Islet of Langerhans (tissue), 1 donor: ENCODE data around the gene KLRF1.

ENCODE experiments used
- FAIRE-seq: peaks from one replicate; lab custom pipeline; 2011; peaks lifted over from hg19 to GRCh38; lab: Jason Lieb, UNC

Gene KLRF1

DNA sequence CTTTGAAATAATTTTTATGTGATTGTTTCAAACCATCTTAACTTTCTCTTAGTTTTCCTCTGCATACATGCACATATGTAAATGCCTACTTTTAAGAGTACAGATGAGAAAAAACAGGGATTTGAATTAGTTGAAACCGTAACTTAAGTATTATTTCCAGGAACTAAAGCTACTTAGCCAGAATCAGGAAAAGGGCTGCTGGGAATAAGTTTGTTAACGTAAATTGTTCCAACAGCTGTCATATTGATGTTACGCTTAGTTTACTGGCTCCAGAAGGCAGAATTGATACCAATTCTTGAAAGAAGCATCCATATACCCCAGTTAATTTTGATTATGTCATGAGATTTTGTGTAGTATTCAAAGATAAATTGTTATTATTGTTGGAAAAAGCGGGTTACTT, 17.9 kb upstream of the KLRF1 start:
- no peak for FAIRE-seq

DNA sequence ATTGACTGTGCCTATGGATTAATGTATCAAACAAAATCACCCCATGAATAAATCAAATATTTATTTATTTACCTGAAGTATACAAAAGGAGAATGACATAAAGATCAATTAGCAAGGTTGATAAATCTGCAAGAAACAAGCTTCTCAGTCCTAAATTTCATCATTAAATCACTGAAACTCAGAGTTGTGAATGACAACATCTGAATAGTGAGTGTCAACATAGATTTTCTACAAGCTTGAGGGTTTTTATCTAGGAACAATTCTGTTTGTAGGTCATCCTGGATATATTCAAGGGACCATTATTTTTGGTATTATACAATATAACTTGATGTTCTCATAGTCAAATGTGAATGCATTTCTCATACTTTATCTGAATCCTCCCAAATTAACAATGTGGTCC, 17.4 kb upstream of the KLRF1 start:
- FAIRE-seq, result no peak

DNA sequence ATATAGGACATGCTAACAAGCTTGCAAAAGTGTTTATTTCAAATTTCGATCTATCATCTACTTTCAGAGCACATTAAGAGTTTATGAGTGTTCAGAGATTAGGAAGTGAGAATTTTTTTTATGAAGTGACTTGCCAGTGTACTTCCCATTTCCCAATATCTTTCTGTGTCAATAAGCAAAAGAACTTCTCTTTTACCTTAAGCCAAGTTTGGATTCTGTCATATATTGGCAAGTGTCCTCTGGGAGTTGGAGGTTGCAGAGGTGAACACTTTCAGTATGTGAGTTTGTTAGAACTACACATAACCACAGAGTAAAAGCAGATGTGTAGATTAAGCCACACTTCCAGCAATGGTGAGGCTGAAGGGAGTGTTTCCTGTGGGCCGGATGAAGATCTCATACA, 16.6 kb upstream of the KLRF1 start:
- no peak for FAIRE-seq

DNA sequence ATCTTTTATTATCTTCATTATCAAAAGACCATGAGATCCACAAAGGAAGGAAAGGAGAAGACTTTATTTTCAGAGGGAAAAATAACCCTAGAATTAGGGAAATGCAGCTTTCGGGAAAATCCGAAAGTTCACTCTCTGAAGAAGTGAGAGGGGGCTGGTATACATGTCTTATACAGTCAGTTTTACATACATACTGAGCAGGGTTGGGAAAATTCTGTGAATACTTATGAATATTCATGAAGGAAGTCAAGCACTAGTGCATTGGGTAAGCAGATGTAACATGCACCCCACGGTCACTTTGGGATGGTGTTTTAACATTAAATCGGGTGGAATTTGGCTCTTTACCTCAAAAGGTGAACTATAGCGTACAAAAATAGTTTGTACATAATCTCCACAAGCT, 15.7 kb upstream of the KLRF1 start:
- FAIRE-seq, result no peak

DNA sequence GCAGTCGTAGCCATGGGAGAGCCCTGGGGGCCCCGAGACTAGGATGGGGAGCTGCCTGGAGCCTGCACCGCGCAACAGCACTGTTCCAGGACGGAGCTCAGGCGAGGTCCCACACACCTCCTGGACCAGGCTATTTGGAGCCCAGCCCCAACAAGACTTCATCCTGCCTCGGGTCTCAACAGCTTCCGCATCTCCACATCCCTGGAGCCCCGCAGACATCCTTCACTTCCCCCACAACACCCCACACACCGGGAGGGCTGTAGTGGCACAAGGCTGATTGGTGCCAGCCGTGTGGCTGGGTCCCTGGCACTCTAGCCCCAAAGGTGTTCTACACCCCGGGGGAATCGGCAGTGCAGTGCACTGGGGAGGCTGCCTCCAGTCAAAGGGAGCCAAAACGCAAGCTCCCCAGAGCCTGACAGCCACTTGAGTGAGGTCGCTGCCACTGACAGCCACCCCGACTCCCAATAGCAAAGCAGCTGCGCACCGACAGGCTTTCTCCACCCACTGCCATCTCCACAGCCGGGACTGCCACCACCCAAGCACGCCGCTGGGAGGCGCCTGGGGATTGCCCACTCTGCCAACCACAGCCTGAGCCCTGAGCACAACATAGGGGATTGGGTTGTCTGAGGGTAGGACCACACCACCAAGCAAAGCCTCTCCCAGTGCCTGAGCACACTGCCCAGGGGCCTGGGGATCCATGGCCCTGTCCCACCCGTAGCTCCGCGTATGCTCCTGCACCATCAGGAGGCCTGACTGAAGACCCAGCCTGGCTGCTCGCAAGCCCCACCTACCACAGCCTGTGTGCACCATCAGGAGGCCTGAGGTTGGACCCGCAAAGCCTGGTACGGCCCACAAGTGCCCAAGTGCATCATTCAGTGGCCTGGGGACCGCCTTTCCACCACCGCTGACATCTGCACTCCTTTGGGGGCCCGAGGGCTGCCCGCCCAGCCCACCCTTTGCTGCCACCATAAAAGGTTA, 13.2 kb upstream of the KLRF1 start:
- FAIRE-seq, result no peak

DNA sequence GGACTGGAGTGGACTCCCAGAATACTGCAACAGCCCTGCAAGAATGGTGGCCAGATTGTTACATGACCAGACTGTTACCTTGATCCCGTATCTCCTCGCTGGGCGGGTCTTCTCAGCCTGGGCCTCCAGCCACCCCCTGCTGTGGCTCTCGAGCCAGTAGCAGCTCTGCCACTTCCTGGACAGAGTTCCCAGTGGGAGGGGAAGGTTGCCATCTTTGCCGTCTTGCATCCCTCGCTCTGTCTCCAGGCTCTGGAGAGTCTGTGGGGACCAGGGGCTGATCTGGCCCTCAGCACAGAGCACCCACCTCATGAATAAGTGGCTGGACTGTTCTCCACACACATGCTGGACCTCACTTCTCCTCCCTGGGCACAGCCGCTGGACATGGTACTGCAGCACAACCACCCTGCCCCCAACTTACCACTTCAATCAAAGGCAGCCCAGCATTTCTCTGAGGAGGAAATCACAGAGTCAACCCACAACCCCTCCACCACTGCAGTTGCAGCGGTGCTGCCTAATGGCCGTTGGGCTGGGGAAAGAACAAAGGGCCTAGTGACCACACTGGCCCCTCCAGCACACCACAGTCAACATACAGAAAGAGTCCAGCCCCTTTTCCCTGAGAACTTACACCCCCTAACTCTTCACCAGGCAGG, 6.9 kb upstream of the KLRF1 start:
- no peak for FAIRE-seq

DNA sequence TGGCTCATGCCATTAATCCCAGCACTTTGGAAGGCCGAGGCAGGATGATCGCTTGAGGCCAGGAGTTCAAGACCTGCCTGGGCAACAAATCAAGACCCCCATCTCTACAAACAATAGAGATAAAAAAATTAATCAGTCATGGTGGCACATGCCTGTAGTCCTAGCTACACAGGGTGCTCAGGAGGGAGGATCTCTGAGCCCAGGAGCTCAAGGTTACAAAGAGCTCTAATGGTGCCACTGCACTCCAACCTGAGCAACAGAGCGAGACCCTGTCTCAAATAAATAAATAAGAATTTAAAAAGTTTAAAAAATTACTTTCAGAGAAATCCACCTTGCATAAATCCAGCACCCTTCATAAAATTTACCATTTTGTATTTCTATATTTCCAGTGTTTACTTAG, 2.2 kb downstream of the KLRF1 start:
- no peak for FAIRE-seq

DNA sequence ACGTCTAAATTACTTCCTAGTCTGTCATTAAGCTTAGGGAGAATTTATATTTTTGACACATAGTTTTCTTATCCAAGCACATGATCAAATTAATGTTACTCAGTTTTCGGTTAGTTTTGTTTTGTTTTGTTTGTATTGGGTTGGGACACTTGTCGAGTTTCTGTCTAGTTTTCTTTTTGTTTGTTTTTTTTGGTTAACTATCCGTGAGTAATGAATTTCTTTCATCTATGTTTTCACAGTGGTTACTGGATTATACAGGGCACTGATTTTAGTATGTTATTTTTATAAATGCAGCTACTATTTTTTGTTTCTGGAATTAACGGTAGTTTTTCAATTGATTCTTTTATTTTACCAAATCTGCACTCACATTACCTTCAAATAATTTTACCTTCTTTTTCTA, 2.7 kb downstream of the KLRF1 start:
- no peak for FAIRE-seq

DNA sequence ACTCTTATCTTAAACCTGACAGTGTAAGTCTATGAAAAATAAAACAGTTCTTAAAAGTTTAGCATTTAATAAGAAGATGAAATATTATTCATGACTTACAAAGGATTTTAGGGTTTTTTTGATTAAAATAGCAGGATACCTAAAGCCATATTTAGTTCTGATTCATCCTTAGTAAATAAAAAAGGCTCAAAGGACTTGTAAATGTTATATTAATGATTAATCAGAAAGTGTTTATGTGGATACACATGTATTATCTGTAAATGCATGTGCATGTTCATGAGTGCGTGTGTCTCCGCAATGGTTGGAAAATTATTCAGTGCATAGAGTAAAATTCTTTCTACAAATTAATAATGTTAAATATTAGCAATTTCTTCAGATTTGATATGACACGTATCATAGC, 4.4 kb downstream of the KLRF1 start:
- no peak for FAIRE-seq

DNA sequence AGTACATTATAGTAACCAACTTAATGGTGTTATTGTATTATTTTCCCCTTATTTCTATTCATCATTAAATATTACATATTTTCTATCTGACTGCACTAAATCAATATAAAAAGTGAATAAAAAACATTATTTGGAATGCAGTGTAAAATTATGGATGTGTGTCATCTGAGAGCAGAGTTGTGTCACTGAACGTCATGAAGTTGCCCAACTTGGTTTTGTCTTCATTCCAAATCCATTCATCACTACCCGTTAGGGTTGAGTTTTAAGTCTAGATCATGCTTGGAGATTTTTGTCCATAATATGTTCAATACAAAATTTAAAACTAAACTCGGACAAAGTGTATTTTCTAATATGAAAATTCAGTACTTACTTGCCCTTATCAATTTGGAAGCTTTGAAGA, 16.1 kb downstream of the KLRF1 start:
- FAIRE-seq, result no peak

DNA sequence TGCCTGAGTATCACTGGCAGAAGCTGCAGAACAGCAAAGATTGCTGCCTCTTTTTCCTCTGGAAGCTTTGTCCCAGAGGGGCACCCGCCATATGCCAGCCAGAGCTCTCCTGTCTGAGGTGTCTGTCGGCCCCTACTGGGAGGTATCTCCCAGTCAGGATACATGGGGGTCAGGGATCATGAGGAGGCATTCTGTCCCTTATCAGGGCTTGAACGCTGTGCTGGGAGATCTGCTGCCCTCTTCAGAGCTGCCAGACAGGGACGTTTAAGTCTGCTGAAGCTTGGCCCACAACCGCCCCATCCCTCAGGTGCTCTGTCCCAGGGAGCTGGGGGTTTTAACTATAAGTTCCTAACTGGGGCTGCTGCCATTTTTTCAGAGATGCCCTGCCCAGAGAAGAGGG, 21.6 kb downstream of the KLRF1 start:
- no peak for FAIRE-seq

DNA sequence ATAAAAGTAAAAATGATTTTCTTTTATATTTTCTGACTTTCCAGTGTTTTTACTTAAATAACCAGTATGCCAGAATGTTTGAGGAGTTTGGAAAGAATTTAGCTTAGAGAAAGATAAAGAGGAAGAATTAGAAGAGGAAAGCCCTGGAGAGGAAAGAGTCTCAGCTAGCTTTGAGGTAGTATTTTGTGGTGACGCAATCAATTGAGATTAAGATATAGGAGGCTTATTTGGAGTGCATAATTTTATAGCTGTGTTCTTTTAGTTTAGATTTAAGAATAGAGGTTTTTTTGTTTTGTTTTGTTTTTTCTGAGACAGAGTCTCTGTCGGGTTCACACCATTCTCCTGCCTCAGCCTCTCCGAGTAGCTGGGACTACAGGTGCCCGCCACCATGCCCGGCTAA, 23.8 kb downstream of the KLRF1 start:
- FAIRE-seq, result no peak

DNA sequence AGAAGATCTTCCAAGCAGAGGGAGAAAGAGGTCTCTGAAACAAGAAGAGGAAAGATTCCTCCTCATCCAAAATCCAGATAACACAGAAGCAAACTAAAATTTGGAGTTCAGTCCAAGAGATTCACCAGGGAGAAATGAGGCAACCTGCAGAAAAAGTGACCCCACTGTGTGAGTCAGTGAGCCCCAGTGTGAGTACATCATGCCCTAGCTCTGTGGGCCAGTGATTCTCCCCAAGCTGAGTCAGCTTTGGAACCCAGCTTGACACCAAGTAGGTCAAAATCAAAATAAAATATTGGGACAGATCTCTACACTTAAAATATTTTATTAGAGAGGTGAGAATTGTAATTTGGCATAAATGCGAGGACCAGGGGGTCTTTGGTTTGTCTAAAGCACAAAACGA, 24.6 kb downstream of the KLRF1 start:
- no peak for FAIRE-seq

DNA sequence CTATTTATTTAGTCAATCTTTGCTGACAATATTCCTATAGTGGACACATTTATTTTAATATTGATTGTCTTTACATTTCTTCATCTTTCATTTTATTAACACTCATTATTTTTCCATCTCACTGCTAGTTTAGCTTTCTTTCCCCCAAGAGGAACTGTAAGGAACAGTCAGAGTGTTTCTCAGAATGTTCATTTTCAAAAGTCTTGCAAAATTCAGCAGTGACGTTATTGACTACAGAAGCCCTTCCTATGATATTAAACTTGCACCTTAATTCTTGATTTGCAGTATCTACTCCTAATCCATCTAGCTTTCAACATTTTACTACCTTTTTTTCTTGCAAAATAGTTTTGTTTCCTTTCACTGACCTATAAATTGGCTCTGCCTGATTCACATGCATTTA, 28.9 kb downstream of the KLRF1 start:
- no peak for FAIRE-seq

DNA sequence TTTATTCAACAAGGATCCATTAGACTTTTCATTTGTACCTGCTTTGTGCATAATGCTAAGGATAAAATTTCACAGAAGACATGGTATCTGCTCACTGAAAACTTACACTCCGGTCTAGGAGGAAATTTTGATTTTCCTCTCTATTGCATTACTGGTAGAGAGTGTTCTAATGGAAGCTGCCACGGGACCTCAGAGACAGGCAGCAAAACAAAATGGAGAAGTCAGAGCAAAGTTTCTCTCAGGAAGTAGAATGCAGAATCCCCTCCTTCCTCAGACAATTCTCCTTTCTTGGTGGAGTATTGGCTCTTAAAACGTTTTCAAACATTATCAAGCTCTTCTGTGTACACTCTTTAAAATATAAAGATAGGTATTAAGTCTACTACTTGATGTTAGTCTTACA, 29.6 kb downstream of the KLRF1 start:
- FAIRE-seq, result no peak

DNA sequence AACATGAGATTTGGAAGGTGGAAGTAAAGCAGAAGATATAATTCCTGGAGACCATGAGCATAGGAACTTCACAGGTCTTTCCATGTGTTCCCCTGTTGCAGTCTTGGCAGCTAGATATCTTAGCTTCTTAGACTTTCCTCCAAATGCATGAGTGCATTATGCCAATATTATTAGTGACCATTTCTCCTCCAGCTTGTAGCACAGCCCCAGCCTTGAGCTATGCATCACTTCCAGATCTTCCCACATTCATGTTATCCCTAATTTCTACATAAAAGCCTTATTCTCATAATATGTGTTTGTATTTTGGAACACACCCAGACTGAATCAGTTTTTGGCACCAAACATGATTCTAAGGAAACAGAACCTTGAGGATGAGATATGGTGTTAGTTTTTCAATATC, 30.9 kb downstream of the KLRF1 start:
- no peak for FAIRE-seq

DNA sequence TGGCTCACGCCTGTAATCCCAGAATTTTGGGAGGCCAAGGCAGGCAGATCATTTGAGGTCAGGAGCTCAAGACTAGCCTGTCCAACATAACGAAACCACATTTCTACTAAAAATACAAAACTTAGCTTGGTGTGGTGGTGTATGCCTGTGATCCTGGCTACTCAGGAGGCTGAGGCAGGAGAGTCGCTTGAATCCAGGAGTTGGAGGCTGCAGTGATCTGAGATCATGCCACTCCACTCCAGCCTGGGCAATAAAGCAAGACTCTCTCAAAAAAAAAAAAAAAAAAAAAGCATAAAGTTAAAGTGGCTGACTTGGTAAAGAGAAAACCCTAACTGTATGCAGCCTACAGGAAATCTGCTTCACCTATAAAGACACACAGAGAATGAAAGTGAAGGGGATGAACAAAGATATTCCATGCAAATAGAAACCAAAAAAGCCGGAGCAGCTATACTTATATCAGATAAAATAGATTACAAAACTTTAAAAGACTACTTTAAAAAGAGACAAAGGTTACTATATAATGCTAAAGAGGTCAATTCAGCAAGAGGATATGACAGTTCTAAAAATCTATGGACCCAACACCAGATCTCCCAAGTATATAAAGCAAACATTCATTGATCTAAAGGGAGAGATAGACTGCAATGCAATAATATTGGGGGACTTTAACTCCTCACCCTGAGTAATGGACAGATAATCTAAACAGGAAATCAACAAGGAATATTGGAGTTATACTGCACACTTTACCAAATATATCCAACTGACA, 37.8 kb downstream of the KLRF1 start:
- no peak for FAIRE-seq

DNA sequence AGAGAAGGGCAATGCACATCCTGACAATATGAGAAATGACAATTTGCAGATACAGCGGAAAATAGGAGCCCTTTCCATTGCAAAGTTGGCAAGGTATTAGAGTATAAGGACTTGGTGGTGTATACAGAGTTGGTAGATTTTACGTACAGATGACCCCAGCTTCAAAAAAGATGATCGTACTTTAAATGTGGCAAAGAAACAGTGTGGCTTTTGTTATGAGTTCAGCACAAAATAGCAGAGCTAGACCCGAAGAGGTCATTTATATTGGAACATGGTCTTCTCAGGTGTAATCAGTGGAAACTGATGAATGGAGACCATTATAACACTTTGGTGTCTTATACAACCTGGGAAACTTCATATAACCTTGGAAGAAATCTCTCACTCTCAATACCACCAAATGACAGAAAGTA, 39.6 kb downstream of the KLRF1 start:
- no peak for FAIRE-seq

DNA sequence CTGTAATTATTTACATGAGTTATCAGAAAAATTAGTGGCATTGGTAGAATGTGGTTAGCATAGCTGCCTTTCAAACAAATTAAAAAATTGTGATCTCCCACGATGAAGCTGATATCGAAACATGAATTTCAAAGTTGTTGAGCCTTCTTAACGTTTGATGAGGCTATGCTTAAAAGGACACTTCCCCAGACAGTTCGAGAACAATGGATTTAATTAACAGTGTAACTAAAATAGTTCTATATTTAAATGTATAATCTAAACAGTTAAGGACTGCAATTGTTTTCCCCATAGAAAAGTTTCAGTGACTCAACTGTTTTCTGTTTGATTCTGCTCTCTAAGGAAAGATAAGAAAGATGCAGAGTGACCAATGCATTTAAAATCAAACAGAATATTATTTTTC, 40.2 kb downstream of the KLRF1 start:
- no peak for FAIRE-seq

DNA sequence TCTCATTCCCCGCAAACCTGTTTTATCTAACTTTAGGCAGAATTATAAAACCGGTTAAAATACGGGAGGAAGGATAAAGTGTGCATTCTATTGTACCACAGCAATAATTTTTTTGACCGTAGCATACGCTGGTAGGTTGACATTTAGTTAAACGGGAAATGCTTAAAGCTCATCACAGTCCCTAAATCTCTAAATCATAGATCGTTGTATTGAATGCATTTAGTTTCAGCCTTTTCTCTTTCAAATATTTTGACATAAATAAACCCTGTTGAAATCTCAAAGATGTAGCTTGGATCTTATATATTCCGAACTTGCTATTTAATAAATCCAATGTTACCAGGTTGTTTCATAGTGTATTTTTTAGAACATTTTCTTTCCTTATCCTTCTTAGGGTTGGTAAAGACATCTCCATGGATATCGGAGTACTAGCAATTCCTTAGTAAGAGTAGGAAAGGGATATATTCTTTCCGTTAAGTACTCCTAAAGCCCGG, 41.1 kb downstream of the KLRF1 start:
- no peak for FAIRE-seq

DNA sequence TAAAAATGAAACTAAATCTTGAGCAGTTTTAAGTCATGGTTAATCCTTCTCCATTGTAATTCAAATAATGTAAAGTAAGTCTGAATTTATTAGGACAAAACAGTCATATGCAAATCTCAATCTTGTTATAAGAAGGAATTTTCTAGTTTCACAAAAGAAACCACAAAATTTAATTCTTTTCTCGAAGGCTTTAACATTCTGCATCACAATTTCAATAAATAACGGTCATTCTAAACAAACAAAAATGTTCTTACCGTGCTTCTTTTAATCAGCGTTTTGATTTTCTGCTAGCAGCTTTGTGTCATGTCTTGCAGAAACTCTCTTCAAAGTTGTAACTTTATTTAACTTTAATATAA, 41.6 kb downstream of the KLRF1 start:
- no peak for FAIRE-seq

DNA sequence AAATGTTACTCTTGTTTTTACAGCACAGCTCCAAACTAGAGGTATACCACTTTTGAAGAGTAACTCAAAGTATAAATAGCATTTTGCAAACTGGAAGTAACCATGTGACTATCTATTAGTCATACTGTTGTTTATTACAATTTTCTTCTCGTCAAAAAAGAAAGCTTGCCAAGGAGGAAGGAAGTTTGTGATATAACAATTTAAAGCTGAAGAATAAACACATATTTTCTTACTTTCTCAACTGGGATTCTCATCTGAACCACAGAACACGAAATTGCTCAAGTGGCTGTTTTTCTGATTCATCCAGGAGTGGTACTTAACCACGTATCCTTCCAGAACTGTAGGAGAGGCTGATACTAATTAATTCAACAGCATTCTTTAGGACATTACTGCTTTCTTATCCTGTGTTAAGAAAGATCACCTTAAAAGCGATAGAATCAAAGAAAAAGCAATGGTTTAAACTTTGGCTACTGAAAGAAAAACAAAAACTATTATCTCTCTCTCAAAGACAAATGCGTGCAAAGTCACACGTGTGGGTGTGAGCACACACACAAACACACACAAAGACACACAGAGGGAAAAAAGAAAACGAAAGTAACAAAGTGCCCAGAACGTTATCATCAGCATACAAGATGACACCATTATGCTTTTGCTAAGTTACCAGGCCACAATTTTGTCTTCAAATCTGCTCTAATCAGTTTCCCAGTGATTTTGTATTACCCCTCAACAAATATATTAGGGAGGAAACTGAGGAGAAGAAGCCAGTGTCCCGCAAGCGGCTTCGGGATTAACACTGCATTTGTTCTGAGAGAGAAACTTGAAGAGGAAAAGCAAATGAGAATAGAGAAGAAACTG, 42.3 kb downstream of the KLRF1 start, which contains the start of gene CLEC2B:
TSS of gene CLEC2B (minus strand) at position 48 of the 855 bp plus-strand sequence.
- FAIRE-seq, result peak; percentile 74
